Measurements from ENCODE around the gene DNAJB14.

- TF ChIP-seq CTCF (IDR thresholded peaks at IDR 0.05): no peak
- no peak for TF ChIP-seq POLR2AphosphoS5 (IDR thresholded peaks at IDR 0.05)
- no peak for TF ChIP-seq POLR2A (IDR thresholded peaks at IDR 0.05)
- TF ChIP-seq EP300 (IDR thresholded peaks at IDR 0.05): no peak
These were observed 37.0 kb upstream of the DNAJB14 start for GRCh38 chr4:99983289-99983943.

Measured in stomach (tissue), 4 donors.